Measurements from ENCODE around the gene CAMK1D.
A peak's percentile ranks its signal among the peaks of the same experiment; 100 is the strongest.
"Not testable (repeated sequence)": the region's sequence is repeated elsewhere in the genome, so short reads cannot be mapped to it uniquely, and the experiment has no call there.

Gene CAMK1D

DNA sequence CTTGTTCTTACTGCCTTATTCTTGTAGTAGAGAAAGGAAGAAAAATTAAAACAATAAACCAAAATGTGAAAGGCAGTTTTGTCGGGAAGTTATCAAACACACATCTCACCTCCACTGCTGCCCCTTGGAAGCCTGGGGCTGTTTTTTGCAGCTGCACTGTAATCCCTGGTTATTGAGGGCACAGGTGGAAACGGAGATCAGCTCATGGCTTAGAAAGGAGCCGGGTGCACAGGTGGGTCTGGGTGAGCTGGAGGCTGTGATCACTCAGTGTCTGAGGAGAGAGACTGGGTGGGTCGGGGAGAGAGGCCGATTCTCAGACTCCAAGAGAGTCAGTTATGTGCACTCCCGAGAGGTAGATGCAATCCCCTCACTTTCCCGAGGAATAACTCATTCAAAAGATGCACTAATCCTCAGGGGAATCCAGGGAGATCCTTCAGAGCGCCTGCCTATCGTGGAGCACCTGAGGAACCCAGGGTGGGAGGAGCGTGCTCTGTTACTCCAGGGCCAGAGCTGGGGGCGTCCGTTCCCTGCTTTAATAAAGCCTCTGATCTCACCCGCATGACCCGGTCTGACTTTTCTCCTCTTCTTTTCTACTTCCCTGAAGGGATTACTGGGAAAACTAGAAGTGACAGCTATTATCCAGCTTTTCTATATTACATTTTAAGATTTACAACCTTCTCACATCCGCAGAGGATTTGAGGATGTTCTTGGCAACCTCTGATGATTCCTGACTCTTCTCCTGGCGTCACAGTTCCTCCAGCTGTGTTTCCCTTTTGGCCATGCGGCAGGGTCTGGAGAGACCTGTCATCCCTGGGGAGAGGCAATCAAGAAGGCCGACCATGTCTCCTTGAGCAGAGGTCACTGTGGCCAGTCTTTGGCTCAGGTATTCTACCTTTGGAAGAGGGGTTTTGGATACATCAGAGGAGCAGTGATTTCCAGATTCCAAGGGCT, 82.1 kb downstream of the CAMK1D start:
- DNase-seq: peak; percentile 73

- DNase-seq: peak; percentile 88
These were observed 83.2 kb downstream of the CAMK1D start for GRCh38 chr10:12432402-12433189.

DNA sequence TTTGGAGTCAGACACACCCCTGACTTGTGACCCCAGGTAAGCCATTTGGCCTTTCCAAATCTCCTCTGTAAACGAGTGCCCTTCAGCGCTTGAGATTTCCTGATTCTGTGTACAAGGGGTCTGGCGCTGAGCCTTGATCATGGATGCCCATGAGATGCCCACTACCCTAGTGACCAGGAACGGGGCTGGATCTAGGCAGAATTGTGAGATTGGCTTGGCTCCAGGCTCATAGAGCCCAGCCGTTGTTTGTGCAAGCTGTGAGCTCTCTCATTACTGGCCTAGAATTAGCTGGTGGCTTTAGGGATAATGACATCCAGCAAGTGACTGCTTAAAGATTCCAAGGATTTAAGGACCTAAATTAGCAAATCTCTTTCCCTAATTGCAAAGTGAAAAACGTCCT, 84.9 kb downstream of the CAMK1D start:
- peak; percentile 74 for DNase-seq

GRCh38 chr10:12434677-12435076, 85.3 kb downstream of the CAMK1D start:
- DNase-seq: not testable (repeated sequence)

DNA sequence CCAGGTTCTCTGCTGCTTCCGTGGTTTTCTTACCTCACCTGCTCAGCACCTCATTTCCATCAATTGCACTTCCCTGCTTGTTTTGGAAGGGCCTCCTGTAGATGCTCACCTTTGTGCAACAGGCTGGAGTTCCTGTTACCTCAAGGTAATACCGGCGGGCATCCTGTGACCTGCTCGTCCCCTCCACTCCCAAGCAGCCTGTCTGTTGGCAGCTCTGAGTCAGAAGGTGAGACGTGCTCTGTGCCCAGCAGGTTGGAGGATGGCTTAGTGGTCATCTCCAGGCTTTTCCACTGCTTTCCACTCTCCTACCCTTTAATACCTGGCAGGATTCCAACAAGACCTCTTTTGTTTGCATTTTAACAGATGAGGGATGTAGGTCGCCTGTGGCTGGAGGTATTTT, 86.0 kb downstream of the CAMK1D start:
- DNase-seq: peak; percentile 96

- DNase-seq: no peak
These were observed 89.8 kb downstream of the CAMK1D start for GRCh38 chr10:12438919-12439692.

GRCh38 chr10:12439767-12440166, 90.4 kb downstream of the CAMK1D start:
- not testable (repeated sequence) for DNase-seq

DNA sequence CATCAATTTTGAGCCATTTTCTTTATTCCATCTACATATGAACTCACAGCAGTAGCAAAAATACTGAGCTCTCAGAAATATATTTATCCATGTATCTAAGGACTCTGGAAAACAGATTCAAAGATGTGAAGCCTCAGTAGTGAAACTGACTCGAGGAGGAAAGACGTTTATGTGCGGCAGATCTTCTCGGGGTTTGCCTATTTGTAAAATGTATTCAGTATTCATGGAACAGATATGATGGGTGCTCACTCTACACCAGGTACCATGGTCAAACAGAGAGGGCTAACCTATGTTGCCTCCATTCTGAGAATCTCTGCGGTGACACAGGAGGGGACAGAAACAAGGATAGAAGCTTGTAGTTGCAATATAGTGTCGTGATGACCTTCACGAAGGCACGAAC, 93.7 kb downstream of the CAMK1D start:
- DNase-seq: no peak

GRCh38 chr10:12444981-12445700, 95.8 kb downstream of the CAMK1D start:
- no peak for DNase-seq

DNA sequence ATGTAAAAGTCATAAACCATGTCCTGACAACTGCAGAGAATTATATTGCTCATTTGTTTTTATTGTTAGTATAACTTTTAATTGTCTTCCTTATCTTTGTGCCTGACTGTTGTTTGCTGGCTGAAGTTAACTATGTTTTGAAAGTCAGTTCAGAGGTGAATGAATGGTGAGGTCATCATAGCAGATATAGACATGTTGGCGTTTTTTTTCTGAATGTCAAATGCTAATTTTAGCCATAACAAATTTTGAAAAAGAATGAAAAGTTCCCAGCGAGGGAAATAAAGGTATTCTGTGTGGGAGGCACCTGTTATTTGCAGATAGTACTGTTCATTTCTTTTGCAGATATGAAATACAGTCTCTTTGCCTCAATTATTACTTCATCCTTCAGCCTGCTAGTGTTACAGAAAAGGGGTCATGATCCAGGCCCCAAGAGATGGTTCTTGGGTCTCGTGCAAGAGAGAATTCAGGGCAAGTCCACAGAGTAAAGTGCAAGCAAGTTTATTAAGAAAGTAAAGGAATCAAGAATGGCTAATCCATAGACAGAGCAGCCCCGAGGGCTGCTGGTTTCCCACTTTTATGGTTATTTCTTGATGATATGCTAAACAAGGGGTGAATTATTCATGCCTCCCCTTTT, 96.5 kb downstream of the CAMK1D start:
- no peak for DNase-seq

GRCh38 chr10:12448340-12448728, 99.0 kb downstream of the CAMK1D start:
- no peak for DNase-seq

DNA sequence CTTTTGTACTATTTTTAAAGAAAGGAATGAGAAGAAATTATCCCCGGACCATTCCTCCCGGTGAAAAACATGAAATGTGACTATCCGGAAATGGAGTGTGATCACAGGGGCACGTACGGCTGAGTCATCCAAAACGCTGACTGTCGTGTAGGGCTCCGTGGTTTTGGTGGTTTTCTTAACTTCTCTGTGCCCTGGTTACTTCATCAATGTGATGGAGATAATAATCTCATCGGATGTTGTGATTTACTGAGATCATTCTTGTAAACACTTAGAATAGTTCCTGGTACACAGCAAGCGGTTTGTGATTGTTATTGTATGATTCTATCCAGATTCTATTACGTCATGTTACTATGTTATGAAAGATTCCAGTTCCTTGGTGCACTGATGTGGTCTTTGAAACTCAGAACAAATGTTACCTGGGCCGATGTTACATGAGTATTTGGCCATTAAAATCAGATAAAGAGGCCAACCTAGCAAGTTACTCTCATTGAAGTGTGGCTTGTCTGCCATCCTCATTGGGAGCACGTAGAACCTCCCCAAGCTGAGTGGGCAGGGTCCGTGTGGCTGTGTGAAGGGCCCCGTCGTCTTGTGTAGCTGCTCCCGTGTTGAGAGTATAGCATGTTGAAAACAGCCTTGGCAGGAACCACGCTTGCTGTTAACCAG, 99.5 kb downstream of the CAMK1D start:
- no peak for DNase-seq

DNA sequence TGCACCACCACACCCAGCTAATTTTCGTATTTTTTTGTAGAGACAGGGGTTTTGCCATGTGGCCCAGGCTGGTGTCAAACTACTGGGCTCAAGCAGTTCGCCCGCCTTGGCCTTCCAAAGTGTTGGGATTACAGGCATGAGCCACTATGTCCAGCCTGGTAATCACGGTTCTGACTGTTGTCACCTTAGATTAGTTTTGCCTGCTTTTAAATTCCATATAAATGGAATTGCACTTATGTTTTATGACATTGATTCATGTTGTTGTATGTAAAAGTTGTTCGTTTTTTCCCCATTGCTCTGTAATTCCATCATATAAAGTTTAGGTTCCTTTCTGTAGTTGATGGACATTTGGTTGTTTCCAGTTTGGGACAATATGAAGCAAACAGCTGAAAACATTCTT, 106.0 kb downstream of the CAMK1D start:
- DNase-seq: no peak

DNA sequence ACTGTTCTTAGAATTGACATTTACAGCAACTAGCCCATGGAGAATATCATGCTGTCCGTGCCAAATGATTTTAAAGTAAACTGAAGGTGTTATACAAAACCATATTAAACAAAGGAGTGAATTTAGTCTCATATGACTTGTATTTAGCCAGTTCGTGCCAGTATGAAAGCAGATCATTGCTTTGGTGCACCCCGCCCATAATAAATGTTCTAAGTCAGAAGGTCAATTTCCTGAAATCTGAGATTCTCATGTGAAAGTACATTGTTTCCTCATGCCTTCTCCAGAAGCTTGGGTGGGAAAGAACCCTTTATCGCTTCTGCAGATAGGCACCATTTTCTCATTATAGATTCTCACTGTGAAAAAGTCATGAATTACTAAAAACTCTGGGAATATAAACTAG, 106.4 kb downstream of the CAMK1D start:
- peak; percentile 64 for DNase-seq

- DNase-seq: no peak
These were observed 110.0 kb downstream of the CAMK1D start for GRCh38 chr10:12459340-12459739.

- DNase-seq: no peak
These were observed 110.4 kb downstream of the CAMK1D start for GRCh38 chr10:12459762-12460161.

DNA sequence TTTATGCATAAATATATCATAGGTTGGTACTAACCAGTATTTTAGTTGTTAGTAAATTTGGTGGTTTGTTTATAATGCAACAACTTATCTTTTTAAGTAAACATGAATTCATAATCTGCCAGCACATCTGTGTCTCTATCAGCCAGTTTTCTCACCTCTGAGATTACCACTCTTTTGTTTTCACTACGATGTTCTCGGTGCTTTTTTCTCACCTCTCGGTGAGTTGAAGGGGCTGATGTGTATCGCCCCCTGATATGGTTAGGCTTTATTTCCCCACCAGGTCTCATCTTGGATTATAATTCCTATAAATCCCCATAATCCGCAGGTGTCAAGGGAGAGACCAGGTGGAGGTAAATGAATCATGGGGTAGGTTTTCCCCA, 114.1 kb downstream of the CAMK1D start:
- no peak for DNase-seq

DNA sequence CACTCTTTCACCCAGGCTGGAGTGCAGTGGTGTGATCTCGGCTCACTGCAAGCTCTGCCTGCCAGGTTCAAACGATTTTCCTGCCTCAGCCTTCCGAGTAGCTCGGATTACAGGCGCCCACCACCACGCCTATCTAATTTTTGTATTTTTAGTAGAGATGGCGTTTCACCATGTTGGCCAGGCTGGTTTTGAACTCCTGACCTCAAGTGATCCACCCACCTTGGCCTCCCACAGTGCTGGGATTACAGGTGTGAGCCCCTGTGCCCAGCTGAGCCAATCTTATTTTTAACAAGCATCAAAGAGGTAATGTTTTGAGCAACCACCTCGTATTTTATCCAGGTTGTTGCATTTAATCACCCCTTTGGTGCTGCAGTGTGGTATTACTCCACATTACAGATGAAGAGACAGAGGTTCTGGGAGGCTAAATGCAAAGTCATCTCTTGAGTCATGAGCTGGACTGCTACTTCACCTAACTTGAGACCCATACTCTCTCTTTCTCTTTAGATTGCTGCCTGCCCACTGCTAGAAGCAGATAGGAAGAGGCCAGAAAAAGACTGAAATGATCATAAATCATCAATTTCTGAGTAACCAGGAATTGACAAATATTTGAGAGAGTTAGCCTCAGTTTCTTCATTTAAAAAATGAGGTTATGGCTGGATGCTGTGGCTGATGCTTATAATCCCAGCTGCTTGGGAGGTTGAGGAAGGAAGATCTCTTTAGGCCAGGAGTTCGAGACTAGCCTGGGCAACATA, 116.2 kb downstream of the CAMK1D start:
- DNase-seq: no peak

DNA sequence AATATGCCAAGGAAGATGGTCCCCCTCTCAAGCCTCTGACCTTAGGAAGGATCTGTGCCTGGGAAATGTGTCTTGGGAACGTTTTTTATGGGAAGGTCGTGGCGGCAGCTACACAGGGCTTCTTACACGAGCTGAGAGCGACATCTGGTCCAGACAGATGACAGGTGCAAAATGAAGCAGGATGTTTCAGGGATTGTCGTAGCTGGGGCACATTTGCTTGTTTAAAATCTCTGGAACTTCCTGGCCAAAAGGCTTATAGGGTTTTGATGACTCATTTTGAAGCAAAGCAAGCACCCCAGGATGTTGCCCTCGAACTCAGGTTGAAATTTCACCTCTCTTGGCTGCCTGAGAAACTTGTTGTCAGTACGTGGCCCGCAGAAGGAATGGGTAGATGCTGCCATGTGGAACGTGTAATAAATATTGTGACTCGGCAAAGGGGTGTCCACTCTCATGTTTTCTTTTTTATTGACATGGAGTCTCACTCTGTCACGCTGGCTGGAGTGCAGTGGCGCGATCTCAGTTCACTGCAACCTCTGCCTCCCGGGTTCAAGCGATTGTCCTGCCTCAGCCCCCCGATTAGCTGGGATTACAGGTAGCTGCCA, 117.5 kb downstream of the CAMK1D start:
- DNase-seq: peak; percentile 71

GRCh38 chr10:12469345-12469744, 120.0 kb downstream of the CAMK1D start:
- DNase-seq: no peak
